ENCODE results near the gene UBAC2. TPM values are rescaled to one million over a fixed set of nuclear protein-coding genes. Genes with fewer than 3 reads are reported as not detected.

UBAC2 gene
- total and polyA plus RNA-seq, 2 donors = 42.8 to 69.1 TPM

GRCh38 chr13:99381766-99382165, 181.1 kb downstream of the UBAC2 start:
- Histone ChIP-seq H3K4me3 (ENCODE audit: low read length in 2 of 2) (no peak overlapping the region), H3K27me3 (ENCODE audit: control insufficient read depth in 2 of 2, insufficient read depth in 1 of 2, low read length in 1 of 2) (no peaks in the 10 kb centered on the region), H3K4me1 (ENCODE audit: control insufficient read depth in 2 of 2, insufficient read depth in 2 of 2, low read length in 2 of 2) (peaks cover 29 to 74% of the 10 kb centered on the region in 2 donors), H3K27ac (ENCODE audit: low read depth in 1 of 2, low read length in 1 of 2) (no peak overlapping the region), H3K9me3 (ENCODE audit: control insufficient read depth in 2 of 2, insufficient read depth in 1 of 2, low read length in 1 of 2) (no peaks in the 10 kb centered on the region), H3K36me3 (ENCODE audit: control insufficient read depth in 2 of 2, insufficient read depth in 2 of 2, low read length in 1 of 2) (peaks cover 8 to 54% of the 10 kb centered on the region in 2 donors)
- DNase-seq (ENCODE audit: low read depth in 6 of 9, low spot score in 9 of 9) = no peak
- 33% methylated on average over 2 of the region's 2 CpGs for WGBS

- Histone ChIP-seq H3K27ac (ENCODE audit: low read depth in 1 of 2, low read length in 1 of 2) (peak overlapping the region; percentile 44 to 56), H3K4me3 (ENCODE audit: low read length in 2 of 2) (no peak overlapping the region), H3K9me3 (ENCODE audit: control insufficient read depth in 2 of 2, insufficient read depth in 1 of 2, low read length in 1 of 2) (no peaks in the 10 kb centered on the region), H3K36me3 (ENCODE audit: control insufficient read depth in 2 of 2, insufficient read depth in 2 of 2, low read length in 1 of 2) (peaks cover 5 to 48% of the 10 kb centered on the region in 2 donors), H3K27me3 (ENCODE audit: control insufficient read depth in 2 of 2, insufficient read depth in 1 of 2, low read length in 1 of 2) (no peaks in the 10 kb centered on the region), H3K4me1 (ENCODE audit: control insufficient read depth in 2 of 2, insufficient read depth in 2 of 2, low read length in 2 of 2) (peaks cover 29 to 73% of the 10 kb centered on the region in 2 donors)
- 49% methylated on average over 9 of the region's 9 CpGs for WGBS
- peak in 2 of 9 donors; percentile 33 to 71 for DNase-seq (ENCODE audit: low read depth in 6 of 9, low spot score in 9 of 9)
Observed at GRCh38 chr13:99382428-99383133, 181.9 kb downstream of the UBAC2 start.

GRCh38 chr13:99383511-99383921, 182.9 kb downstream of the UBAC2 start:
- Histone ChIP-seq H3K4me1 (ENCODE audit: control insufficient read depth in 2 of 2, insufficient read depth in 2 of 2, low read length in 2 of 2) (peaks cover 33 to 79% of the 10 kb centered on the region in 2 donors), H3K27ac (ENCODE audit: low read depth in 1 of 2, low read length in 1 of 2) (peak overlapping the region; percentile 46 to 66), H3K9me3 (ENCODE audit: control insufficient read depth in 2 of 2, insufficient read depth in 1 of 2, low read length in 1 of 2) (no peaks in the 10 kb centered on the region), H3K36me3 (ENCODE audit: control insufficient read depth in 2 of 2, insufficient read depth in 2 of 2, low read length in 1 of 2) (peaks cover 0 to 41% of the 10 kb centered on the region in 2 donors), H3K4me3 (ENCODE audit: low read length in 2 of 2) (no peak overlapping the region), H3K27me3 (ENCODE audit: control insufficient read depth in 2 of 2, insufficient read depth in 1 of 2, low read length in 1 of 2) (no peaks in the 10 kb centered on the region)
- DNase-seq (ENCODE audit: low read depth in 6 of 9, low spot score in 9 of 9) = no peak
- 92% methylated on average over 11 of the region's 11 CpGs for WGBS

DNA sequence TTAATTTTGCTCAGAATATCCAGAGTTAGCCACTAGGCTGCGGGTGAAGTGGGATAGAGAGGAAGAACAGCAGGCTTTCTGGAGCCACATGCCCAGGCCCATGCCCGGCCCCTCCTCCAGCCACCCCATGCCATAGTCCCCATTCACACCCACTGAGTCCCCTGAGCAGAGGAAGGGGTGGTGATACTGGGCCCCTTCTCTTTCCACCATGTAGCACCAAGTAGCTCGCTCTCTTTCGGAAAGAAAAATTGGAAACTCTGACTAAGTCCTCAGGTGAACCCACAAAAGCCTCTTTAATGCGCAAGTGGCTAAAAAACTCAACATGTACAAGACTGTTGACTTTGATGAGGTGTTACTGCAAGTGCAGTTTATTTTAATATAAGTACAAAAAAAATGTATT, 183.3 kb downstream of the UBAC2 start:
- WGBS = 91% methylated on average over 5 of the region's 5 CpGs
- peaks cover 0 to 36% of the 10 kb centered on the region in 2 donors for H3K36me3 ChIP-seq (ENCODE audit: control insufficient read depth in 2 of 2, insufficient read depth in 2 of 2, low read length in 1 of 2)
- DNase-seq (ENCODE audit: low read depth in 6 of 9, low spot score in 9 of 9) = no peak
- H3K4me3 ChIP-seq (ENCODE audit: low read length in 2 of 2) = no peak overlapping the region
- peak overlapping the region; percentile 32 to 66 for H3K27ac ChIP-seq (ENCODE audit: low read depth in 1 of 2, low read length in 1 of 2)
- H3K4me1 ChIP-seq (ENCODE audit: control insufficient read depth in 2 of 2, insufficient read depth in 2 of 2, low read length in 2 of 2) = peaks cover 33 to 80% of the 10 kb centered on the region in 2 donors
- no peaks in the 10 kb centered on the region for H3K9me3 ChIP-seq (ENCODE audit: control insufficient read depth in 2 of 2, insufficient read depth in 1 of 2, low read length in 1 of 2)
- H3K27me3 ChIP-seq (ENCODE audit: control insufficient read depth in 2 of 2, insufficient read depth in 1 of 2, low read length in 1 of 2) = no peaks in the 10 kb centered on the region

GRCh38 chr13:99384468-99384867, 183.8 kb downstream of the UBAC2 start:
- DNase-seq (ENCODE audit: low read depth in 6 of 9, low spot score in 9 of 9) = peak in 1 of 9 donors; percentile 54
- Histone ChIP-seq H3K27me3 (ENCODE audit: control insufficient read depth in 2 of 2, insufficient read depth in 1 of 2, low read length in 1 of 2) (no peaks in the 10 kb centered on the region), H3K4me1 (ENCODE audit: control insufficient read depth in 2 of 2, insufficient read depth in 2 of 2, low read length in 2 of 2) (peaks cover 33 to 80% of the 10 kb centered on the region in 2 donors), H3K9me3 (ENCODE audit: control insufficient read depth in 2 of 2, insufficient read depth in 1 of 2, low read length in 1 of 2) (no peaks in the 10 kb centered on the region), H3K27ac (ENCODE audit: low read depth in 1 of 2, low read length in 1 of 2) (peak overlapping the region in 1 of 2 donors; percentile 32), H3K4me3 (ENCODE audit: low read length in 2 of 2) (no peak overlapping the region), H3K36me3 (ENCODE audit: control insufficient read depth in 2 of 2, insufficient read depth in 2 of 2, low read length in 1 of 2) (peaks cover 0 to 35% of the 10 kb centered on the region in 2 donors)
- WGBS = 83% methylated on average over 13 of the region's 13 CpGs

GRCh38 chr13:99385161-99385560, 184.5 kb downstream of the UBAC2 start:
- H3K27me3 ChIP-seq (ENCODE audit: control insufficient read depth in 2 of 2, insufficient read depth in 1 of 2, low read length in 1 of 2) = no peaks in the 10 kb centered on the region
- H3K27ac ChIP-seq (ENCODE audit: low read depth in 1 of 2, low read length in 1 of 2) = no peak overlapping the region
- H3K4me3 ChIP-seq (ENCODE audit: low read length in 2 of 2) = no peak overlapping the region
- DNase-seq (ENCODE audit: low read depth in 6 of 9, low spot score in 9 of 9) = no peak
- H3K4me1 ChIP-seq (ENCODE audit: control insufficient read depth in 2 of 2, insufficient read depth in 2 of 2, low read length in 2 of 2) = peaks cover 33 to 77% of the 10 kb centered on the region in 2 donors
- H3K9me3 ChIP-seq (ENCODE audit: control insufficient read depth in 2 of 2, insufficient read depth in 1 of 2, low read length in 1 of 2) = no peaks in the 10 kb centered on the region
- H3K36me3 ChIP-seq (ENCODE audit: control insufficient read depth in 2 of 2, insufficient read depth in 2 of 2, low read length in 1 of 2) = peaks cover 0 to 32% of the 10 kb centered on the region in 2 donors
- WGBS = 98% methylated on average over 15 of the region's 15 CpGs

DNA sequence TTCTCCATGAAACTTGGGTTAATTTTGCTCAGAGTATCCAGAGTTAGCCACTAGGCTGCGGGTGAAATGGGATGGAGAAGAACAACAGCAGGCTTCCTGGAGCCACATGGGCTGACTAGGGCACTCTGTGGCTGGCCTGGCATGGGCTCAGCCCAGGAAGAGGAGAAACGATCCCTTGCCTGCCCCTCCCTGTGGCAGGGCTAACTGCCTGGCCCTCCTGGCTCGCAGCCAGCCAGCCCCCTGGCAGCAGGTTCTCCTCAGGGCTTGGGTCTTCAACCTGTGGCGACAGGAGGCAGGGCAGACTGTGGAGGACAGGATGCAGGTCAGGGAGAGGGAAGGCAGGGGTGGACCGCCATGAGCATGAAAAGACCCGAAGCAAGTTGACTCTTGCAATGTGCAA, 185.3 kb downstream of the UBAC2 start:
- H3K36me3 ChIP-seq (ENCODE audit: control insufficient read depth in 2 of 2, insufficient read depth in 2 of 2, low read length in 1 of 2) = peaks cover 0 to 26% of the 10 kb centered on the region in 2 donors
- H3K9me3 ChIP-seq (ENCODE audit: control insufficient read depth in 2 of 2, insufficient read depth in 1 of 2, low read length in 1 of 2) = no peaks in the 10 kb centered on the region
- no peak overlapping the region for H3K4me3 ChIP-seq (ENCODE audit: low read length in 2 of 2)
- no peak for DNase-seq (ENCODE audit: low read depth in 6 of 9, low spot score in 9 of 9)
- peaks cover 33 to 70% of the 10 kb centered on the region in 2 donors for H3K4me1 ChIP-seq (ENCODE audit: control insufficient read depth in 2 of 2, insufficient read depth in 2 of 2, low read length in 2 of 2)
- H3K27me3 ChIP-seq (ENCODE audit: control insufficient read depth in 2 of 2, insufficient read depth in 1 of 2, low read length in 1 of 2) = no peaks in the 10 kb centered on the region
- no peak overlapping the region for H3K27ac ChIP-seq (ENCODE audit: low read depth in 1 of 2, low read length in 1 of 2)
- WGBS = 92% methylated on average over 6 of the region's 6 CpGs

DNA sequence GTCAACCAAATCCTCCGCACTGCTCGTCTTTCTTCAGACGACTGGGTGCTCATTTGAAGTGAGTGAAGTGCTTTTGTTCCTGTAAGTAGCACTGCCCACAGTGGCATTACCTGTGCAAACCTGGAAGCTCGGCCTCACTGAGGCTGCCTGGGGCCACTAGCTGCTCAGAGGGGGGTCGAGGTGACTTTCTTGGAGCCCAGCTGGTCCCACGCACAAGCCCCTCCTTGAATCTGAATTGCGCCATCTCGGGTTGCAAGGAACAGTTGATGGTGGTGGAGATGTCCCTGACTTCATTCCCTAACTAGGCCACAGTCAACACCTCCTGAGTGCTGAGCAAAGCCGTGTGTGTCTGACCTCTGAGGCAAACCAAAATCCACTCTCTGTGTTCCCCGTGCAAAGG, 185.8 kb downstream of the UBAC2 start:
- Histone ChIP-seq H3K4me1 (ENCODE audit: control insufficient read depth in 2 of 2, insufficient read depth in 2 of 2, low read length in 2 of 2) (peaks cover 29 to 70% of the 10 kb centered on the region in 2 donors), H3K27ac (ENCODE audit: low read depth in 1 of 2, low read length in 1 of 2) (no peak overlapping the region), H3K9me3 (ENCODE audit: control insufficient read depth in 2 of 2, insufficient read depth in 1 of 2, low read length in 1 of 2) (no peaks in the 10 kb centered on the region), H3K27me3 (ENCODE audit: control insufficient read depth in 2 of 2, insufficient read depth in 1 of 2, low read length in 1 of 2) (no peaks in the 10 kb centered on the region), H3K4me3 (ENCODE audit: low read length in 2 of 2) (no peak overlapping the region), H3K36me3 (ENCODE audit: control insufficient read depth in 2 of 2, insufficient read depth in 2 of 2, low read length in 1 of 2) (peaks cover 0 to 21% of the 10 kb centered on the region in 2 donors)
- no peak for DNase-seq (ENCODE audit: low read depth in 6 of 9, low spot score in 9 of 9)
- WGBS = 85% methylated on average over 10 of the region's 10 CpGs

GRCh38 chr13:99386911-99387788, 186.5 kb downstream of the UBAC2 start:
- Histone ChIP-seq H3K9me3 (ENCODE audit: control insufficient read depth in 2 of 2, insufficient read depth in 1 of 2, low read length in 1 of 2) (no peaks in the 10 kb centered on the region), H3K36me3 (ENCODE audit: control insufficient read depth in 2 of 2, insufficient read depth in 2 of 2, low read length in 1 of 2) (peaks cover 0 to 21% of the 10 kb centered on the region in 2 donors), H3K27me3 (ENCODE audit: control insufficient read depth in 2 of 2, insufficient read depth in 1 of 2, low read length in 1 of 2) (no peaks in the 10 kb centered on the region), H3K4me1 (ENCODE audit: control insufficient read depth in 2 of 2, insufficient read depth in 2 of 2, low read length in 2 of 2) (peaks cover 25 to 70% of the 10 kb centered on the region in 2 donors), H3K27ac (ENCODE audit: low read depth in 1 of 2, low read length in 1 of 2) (peak overlapping the region in 1 of 2 donors; percentile 15), H3K4me3 (ENCODE audit: low read length in 2 of 2) (no peak overlapping the region)
- WGBS = 63% methylated on average over 12 of the region's 12 CpGs
- peak in 6 of 9 donors; percentile 72 to 88 (median 74) for DNase-seq (ENCODE audit: low read depth in 6 of 9, low spot score in 9 of 9)

Measured in thymus (tissue), 11 donors.